ENCODE results near the gene RICTOR. TPM values are rescaled to one million over a fixed set of nuclear protein-coding genes. Genes with fewer than 3 reads are reported as not detected.

The RICTOR gene
- total RNA-seq, 4 donors from 2014 or later = 21.7 to 46.7 (median 33.4) TPM

DNA sequence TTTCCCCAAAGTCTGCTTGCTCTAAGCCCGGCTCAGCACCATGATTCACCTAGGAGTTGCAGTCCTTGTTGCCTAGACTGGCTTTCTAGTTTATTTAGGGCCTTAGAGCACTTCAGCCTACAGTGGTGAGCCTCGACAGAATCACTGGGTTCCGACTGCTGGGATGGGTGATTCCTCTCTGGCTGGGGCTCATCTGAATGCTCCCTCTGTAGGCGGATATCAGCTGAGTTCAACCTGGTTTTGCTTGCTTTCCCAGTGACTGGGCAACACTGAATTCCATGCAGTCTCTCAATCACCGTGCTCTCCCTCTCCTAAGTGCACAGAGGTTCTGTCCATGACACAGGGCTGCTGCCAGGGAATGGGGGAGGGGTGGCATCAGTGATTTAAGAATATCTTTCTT lies 174.3 kb downstream of the RICTOR start:
- 82 to 86% methylated on average over 5 of the region's 5 CpGs for WGBS, 2 donors
- intact Hi-C loops (cut with DNase I; ENCODE audit: low total_unique reads) = no loop called here
- no peak for DNase-seq (ENCODE audit: low spot score in 2 of 2)
- H3K4me3 ChIP-seq (ENCODE audit: low read depth, poor library complexity, severe bottlenecking) = no peak overlapping the region
- TF ChIP-seq POLR2A (IDR thresholded peaks at IDR 0.05) = no peak
- TF ChIP-seq, protein P1, sequence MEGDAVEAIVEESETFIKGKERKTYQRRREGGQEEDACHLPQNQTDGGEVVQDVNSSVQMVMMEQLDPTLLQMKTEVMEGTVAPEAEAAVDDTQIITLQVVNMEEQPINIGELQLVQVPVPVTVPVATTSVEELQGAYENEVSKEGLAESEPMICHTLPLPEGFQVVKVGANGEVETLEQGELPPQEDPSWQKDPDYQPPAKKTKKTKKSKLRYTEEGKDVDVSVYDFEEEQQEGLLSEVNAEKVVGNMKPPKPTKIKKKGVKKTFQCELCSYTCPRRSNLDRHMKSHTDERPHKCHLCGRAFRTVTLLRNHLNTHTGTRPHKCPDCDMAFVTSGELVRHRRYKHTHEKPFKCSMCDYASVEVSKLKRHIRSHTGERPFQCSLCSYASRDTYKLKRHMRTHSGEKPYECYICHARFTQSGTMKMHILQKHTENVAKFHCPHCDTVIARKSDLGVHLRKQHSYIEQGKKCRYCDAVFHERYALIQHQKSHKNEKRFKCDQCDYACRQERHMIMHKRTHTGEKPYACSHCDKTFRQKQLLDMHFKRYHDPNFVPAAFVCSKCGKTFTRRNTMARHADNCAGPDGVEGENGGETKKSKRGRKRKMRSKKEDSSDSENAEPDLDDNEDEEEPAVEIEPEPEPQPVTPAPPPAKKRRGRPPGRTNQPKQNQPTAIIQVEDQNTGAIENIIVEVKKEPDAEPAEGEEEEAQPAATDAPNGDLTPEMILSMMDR (IDR thresholded peaks at IDR 0.05) = no peak

DNA sequence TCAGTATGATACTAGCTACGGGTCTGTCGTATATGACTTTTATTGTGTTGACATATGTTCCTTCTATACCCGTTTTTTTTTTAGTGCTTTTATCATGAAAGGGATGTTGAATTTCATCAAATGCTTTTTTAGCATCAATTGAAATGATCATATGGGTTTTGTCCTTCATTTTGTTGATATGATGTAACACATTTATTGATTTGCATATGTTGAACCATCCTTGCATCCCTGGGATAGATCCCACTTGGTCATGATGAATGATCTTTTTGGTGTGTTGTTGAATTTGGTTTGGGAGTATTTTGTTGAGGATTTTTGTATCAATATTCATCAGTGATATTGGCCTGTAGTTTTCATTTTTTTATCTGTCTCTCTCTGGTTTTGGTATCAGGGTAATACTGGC lies 177.4 kb downstream of the RICTOR start:
- DNase-seq (ENCODE audit: low spot score in 2 of 2) = no peak
- no peak for TF ChIP-seq POLR2A (IDR thresholded peaks at IDR 0.05)
- TF ChIP-seq, protein P1 (IDR thresholded peaks at IDR 0.05) = no peak
- H3K4me3 ChIP-seq (ENCODE audit: low read depth, poor library complexity, severe bottlenecking) = no peak overlapping the region
- 88 to 94% methylated on average over 3 of the region's 3 CpGs for WGBS, 2 donors
- intact Hi-C loops (cut with DNase I; ENCODE audit: low total_unique reads) = no loop called here

DNA sequence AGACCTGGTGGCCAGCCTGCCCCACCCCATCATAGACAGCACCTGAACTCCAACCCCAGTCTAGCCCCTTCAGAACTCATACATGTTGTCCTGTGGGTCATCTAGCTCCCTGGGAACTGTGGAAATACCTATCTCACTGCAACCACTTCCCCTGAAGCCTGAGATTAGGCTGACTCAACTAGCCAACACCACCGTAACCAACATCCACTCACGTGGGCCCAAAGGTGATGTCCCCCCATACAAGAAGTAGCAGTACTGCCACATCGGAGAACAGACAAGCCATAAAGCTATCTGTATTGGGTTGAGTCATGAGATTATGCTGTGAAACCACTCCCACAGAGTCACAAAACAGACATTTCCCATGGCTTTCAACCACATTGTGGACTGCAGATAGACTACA lies 181.8 kb downstream of the RICTOR start:
- intact Hi-C loops (cut with DNase I; ENCODE audit: low total_unique reads) = no loop called here
- DNase-seq (ENCODE audit: low spot score in 2 of 2) = no peak
- no peak for TF ChIP-seq POLR2A (IDR thresholded peaks at IDR 0.05)
- TF ChIP-seq, protein P1 (IDR thresholded peaks at IDR 0.05) = no peak
- WGBS, 2 donors = 96% methylated on average over 3 of the region's 3 CpGs
- H3K4me3 ChIP-seq (ENCODE audit: low read depth, poor library complexity, severe bottlenecking) = no peak overlapping the region

DNA sequence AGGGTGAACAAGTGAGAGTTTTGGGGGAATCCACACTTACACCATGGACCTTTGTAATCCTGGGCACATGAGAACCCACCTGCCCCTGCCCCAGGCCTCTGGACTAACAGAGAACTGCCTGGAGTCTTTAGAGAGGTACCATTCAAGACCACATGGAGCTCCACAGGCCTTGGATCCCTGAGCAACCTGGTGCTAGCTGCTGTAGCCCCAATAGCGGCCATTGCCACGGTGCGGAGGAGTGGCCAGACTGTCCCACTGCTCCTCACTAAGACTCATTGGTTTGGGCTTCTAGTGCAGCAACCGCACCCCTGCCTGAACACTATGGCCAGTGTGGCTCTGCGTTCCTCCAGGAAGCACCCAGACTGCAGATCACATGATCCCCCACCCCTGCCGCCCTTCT lies 182.6 kb downstream of the RICTOR start:
- 88 to 94% methylated on average over 4 to 6 of the region's 6 CpGs for WGBS, 2 donors
- no peak for DNase-seq (ENCODE audit: low spot score in 2 of 2)
- intact Hi-C loops (cut with DNase I; ENCODE audit: low total_unique reads) = no loop called here
- no peak for TF ChIP-seq POLR2A (IDR thresholded peaks at IDR 0.05)
- TF ChIP-seq, protein P1 (IDR thresholded peaks at IDR 0.05) = no peak
- no peak overlapping the region for H3K4me3 ChIP-seq (ENCODE audit: low read depth, poor library complexity, severe bottlenecking)

DNA sequence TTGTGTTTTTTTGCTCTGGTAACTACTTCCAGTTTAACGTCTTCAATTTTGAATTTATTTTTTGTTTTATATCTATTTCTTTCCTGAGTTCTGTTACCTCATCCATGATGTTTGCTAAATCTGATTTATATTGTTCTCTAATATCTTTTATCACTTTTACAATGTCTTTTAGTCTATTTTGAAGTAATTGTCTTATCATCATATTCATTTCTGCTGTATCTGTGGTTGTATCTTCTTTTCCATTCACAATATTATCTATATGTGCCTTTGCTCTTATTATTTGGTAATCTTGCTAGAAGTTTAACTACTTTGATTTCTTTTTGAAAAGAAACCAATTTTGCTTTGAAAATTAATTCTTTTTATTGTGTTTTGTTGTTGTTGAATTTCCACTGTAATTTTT lies 184.8 kb downstream of the RICTOR start:
- H3K4me3 ChIP-seq (ENCODE audit: low read depth, poor library complexity, severe bottlenecking) = no peak overlapping the region
- WGBS, 2 donors = 84 to 93% methylated on average over 1 of the region's 1 CpG
- TF ChIP-seq POLR2A (IDR thresholded peaks at IDR 0.05) = no peak
- TF ChIP-seq, protein P1 (IDR thresholded peaks at IDR 0.05) = no peak
- no peak for DNase-seq (ENCODE audit: low spot score in 2 of 2)
- intact Hi-C loops (cut with DNase I; ENCODE audit: low total_unique reads) = no loop called here

GRCh38 chr5:38888041-38888440 lies 186.2 kb downstream of the RICTOR start:
- TF ChIP-seq, protein P1 (IDR thresholded peaks at IDR 0.05) = no peak
- no peak for TF ChIP-seq POLR2A (IDR thresholded peaks at IDR 0.05)
- H3K4me3 ChIP-seq (ENCODE audit: low read depth, poor library complexity, severe bottlenecking) = no peak overlapping the region
- 77 to 81% methylated on average over 8 of the region's 8 CpGs for WGBS, 2 donors
- DNase-seq (ENCODE audit: low spot score in 2 of 2) = no peak
- intact Hi-C loops (cut with DNase I; ENCODE audit: low total_unique reads) = no loop called here

Data from lower leg skin (tissue), 4 donors.